Measurements from ENCODE around the gene IYD.

IYD gene, protein sequence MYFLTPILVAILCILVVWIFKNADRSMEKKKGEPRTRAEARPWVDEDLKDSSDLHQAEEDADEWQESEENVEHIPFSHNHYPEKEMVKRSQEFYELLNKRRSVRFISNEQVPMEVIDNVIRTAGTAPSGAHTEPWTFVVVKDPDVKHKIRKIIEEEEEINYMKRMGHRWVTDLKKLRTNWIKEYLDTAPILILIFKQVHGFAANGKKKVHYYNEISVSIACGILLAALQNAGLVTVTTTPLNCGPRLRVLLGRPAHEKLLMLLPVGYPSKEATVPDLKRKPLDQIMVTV

DNA sequence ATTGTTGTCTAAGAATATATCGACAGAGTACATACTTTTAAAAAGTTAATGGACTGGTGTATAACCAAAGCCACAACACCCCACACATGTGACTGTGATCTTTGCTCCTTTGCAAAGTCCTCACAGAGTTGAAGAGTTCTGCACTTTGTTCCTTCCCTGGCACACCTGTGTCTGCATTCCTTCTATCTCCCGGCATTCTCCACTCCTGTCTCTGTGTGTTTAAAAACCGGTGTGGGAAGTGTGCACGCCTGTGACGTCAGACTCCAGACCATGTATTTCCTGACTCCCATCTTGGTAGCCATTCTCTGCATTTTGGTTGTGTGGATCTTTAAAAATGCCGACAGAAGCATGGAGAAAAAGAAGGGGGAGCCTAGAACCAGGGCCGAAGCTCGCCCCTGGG, at the start of gene IYD:
Gene IYD (plus strand): TSS at position 251 of the 400 bp plus-strand sequence. CDS start 20 bp downstream, at position 271.
- no peak for DNase-seq

- DNase-seq: no peak
Observed at GRCh38 chr6:150319924-150320323, 48.9 kb upstream of the IYD start.

DNA sequence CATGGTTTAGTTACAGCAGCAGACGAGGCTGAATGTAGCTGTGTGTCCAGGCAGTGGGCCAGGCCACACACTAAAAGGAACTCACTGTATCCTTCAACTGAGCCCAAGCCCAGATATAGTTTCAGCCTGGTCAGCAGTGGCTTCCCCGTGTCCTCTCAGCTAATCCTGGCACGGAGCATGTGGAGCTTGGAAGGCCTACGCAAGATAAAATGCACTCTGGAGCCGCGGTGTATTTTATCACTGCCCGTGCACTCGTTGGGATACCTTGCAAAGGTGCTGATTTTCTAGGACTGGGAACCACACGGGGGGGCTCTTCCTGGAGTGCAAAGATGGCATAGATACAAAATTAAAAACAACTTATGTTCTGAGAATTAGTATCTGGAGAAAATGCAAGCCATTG, 48.4 kb upstream of the IYD start:
- DNase-seq: no peak

DNA sequence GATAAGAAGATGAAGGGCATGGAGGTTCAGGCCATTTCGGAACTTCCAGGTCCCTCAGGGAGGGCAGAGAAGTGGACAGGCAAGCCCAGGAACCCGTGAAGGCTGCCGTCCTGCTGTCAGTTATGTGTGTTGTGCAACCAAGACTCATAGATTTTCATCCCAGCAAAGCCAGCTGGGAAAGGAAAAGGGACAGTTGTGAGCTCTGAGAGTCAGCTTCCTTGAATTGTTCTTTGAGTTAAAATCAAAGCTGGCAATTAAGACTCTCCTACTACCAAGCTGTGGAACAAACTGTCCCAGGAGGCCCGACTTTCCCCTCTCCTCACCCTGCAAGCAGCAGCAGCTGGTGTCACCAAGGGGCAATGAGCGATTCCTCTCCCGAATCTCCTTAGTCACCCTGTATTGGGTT, 46.3 kb upstream of the IYD start:
- no peak for DNase-seq

DNA sequence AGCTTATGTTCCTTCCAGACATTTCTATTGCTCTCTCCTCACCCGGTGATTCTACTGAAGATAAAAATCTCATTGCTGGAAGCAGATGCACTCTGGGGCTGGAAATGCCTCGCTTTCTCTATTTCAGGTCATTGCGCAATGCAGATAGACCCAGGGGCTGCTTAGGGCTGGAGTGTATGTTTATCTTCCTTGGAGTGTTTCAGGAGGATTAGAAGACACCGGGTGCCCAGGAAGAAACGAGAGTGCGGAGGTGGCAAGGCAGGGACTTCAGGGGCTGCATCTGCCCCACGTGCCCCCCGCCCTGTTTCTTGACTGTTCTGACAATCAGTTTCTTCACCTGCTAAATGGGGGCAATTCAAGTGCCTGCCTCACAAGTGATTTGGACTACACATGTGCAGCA, 45.6 kb upstream of the IYD start:
- no peak for DNase-seq

DNA sequence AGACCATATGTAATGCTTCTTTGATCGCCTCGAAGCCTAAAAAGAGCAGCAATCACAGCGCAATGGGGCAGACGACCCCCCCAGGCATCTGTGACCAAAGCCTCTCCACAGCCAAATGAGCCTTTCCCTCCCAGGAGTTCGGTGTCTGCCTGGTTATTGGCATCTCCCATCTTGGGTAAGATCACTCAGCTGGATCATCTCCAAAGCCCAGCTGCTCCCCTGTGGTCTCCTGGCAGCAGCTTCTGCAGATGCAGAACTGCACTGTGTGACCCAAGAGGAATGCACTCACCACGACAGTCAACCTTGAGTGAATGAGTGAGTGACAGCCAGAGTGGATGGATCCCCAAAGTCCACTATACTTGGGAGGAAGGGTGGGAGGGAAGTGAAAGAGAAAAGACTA, 44.8 kb upstream of the IYD start:
- DNase-seq: no peak

DNA sequence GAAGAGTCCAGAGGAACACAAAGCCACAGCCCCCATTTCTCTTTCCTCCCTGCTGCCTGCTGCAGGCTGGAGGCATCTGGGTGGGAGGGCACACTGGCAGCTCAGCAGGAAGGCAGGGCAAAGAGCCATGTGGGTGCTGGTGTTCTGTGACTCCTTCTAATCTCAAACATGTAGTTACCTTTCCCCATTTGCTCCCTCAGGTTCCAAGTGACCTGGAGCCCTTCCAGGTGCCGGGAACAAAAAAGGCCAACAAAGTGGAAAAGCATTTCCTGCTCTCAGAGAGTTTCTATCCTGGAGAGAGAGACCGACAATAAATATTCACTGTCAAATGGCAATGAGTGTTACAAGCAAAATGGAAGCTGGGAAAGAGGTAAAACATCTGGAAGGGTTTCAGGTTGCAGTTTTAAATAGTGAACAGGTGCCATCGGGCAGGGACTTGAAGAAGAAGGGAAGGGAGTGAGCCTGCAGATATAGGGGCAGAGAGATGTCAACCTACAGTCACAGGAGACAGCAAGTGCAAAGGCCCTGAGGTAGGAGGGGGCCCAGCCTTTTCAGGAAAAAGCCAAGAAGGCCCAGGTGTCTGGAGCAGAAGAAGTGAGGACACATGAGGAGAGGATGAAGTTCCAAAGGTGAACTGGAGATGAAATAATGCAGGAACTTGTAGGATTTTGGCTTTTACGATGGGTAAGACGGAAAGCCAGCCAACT, 43.6 kb upstream of the IYD start:
- no peak for DNase-seq

DNA sequence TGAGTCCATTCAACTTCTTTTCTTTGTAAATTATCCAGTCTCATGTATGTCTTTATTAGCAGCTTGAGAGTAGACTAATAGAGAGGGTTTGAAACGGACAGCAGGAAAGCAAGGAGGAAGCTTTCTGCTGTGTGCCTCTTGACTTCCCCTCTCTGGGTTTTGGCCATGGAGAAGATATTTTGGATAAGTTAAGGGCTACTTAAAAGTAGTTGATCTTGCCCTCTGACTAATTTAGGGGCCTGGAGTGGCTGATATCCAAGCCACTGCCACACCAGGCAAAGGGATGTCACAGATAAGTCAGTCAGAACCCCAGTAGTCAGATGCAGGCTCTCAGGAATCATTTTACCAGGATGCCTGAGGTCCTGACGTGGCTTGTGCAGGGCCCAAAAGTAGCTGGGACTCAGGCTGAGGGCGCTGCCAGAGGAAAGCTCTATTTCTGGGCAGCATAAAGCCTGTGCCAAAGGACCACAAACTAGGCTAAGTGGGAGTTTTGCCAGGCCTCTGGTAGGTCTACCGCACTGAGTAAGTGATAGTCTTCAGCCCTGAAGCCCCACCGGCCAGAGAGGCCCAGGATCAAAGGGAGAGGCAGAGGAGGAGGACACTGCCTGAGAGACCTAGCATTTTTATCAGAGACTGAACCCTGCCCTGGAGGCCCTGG, 41.6 kb upstream of the IYD start:
- no peak for DNase-seq

DNA sequence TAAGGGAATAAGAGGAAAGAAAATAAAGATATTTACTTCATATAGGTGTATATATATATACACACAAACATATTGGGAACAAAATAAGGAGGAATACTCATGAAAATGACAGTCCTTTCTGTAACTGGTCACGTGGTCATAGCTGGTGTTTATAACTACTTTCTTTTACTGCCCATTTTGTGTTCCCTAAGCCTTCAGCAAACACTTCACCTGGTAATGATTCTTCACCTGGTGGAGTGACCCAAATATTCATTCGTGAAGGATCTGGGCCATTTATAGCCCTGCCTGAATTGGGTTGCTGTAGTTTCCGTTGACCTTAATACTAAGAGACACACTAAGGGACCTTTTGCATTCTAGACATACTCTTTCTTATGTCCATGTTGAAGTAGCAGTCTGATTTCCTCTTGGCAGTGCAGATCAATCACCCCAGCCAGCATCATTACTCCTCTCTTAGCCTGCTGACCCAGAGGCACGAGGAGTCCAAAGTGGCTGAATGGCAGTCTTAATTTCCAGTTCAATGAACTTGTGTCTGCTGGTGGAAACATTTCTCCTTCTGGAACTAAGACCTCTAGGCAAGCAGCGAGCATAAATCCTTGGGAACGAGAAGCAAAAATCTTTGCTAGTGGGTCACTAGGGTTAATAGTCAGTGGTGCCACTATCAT, 39.9 kb upstream of the IYD start:
- DNase-seq: no peak

DNA sequence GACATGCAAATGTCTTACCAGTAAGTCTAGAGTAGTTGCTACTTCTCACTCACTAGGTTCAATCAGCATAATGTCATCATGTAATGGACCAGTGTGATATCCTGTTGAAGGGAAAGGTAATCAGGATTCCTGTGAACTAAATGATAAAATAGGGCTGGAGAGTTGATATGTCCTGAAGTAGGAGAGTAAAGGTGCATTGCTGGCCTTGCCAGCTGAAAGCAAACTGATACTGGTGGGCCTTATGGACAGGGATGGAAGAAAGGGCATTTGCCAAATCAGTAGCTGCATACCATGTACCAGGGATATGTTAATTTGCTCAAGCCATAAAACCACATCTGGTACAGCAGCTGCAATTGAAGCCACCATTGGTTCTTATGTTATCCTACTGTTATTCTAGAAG, 37.5 kb upstream of the IYD start:
- no peak for DNase-seq

- no peak for DNase-seq
Observed at GRCh38 chr6:150332939-150333584, 35.8 kb upstream of the IYD start.

GRCh38 chr6:150333585-150333941, 35.2 kb upstream of the IYD start:
- no peak for DNase-seq

GRCh38 chr6:150334790-150335783, 33.7 kb upstream of the IYD start:
- DNase-seq: peak; percentile 82

- peak; percentile 87 for DNase-seq
Observed at GRCh38 chr6:150336299-150336698, 32.5 kb upstream of the IYD start.

GRCh38 chr6:150336708-150337107, 32.1 kb upstream of the IYD start:
- DNase-seq: no peak

GRCh38 chr6:150342126-150342525, 26.7 kb upstream of the IYD start:
- no peak for DNase-seq

DNA sequence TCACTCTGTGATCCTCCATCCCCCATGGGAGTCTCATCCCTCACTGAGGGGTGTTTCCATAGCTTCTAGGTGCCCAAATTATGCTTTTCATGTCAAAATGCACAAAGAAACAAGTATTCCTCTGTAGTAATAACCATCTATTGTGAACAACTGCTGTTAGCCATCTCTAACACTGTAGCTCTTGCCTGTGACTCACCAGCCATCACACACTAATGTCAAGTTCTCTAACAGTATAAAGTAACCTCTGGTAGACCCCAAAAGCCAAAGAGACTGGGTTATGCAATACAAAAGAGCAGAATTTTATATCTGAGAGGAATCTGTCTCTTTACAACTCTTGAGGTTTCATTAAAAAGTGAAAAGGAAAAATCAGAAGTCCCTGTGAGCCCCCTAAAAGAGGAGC, 25.4 kb upstream of the IYD start:
- DNase-seq: no peak

DNA sequence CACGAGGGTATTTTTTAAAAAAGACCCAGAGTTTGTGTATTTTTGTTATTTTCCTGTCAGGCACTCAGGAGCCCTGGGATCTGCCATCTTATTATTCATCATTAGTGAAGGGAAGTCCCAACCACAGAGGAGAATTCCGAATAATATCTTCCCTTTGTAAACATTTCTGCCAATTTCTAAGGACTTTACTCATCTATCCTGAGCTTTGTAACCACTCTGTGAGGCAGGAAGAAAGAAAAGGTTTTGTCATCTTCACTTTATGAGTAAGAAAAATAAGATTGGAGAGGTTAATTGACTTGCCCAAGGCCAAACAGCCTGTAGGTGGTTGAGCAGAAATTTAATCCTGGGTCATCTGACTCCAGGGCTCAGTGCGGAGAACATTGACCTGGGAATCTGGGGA, 23.0 kb upstream of the IYD start:
- no peak for DNase-seq

DNA sequence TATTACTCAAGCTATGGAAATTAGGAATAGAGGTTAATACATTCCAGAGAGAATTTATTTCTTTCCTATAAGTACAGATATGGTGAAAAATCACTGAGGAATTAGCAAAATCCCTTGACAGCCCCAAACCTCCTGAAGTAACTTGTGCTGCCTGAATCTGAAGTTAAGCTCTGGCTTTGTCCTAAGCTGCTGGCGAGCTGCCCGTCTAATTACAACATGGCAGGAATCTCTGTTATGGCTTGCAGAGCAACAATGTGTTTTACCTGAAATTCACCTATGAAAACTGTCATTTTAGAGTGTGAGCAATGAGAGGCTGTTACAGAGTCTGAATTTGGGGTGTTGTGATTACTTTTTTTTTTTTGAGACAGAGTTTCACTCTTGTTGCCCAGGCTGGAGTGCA, 22.5 kb upstream of the IYD start:
- no peak for DNase-seq

- no peak for DNase-seq
Observed at GRCh38 chr6:150347845-150348244, 21.0 kb upstream of the IYD start.

DNA sequence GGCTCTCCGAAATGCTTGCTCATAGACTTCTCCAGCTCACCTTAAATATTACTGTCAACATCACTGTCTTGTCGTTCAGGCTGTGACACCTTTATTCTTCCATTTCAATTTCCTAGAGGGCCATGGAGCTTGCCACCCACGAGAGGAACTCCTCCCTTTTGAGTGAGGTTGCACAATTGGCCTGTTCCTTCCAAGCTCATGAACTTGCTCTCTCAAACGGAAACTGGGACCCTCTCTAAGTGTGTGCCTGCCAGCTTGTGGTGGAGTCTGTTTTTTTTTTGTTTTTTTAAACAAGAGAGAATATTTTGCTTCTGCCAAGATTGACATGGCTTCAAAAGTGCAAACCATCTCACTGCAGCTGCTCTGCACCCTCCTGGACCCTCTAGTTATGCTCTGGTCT, 19.3 kb upstream of the IYD start:
- no peak for DNase-seq

Data from NCI-H146 (cell line).